Measurements from ENCODE around the gene ARPC5L.
A peak's percentile ranks its signal among the peaks of the same experiment; 100 is the strongest.

Gene ARPC5L

GRCh38 chr9:124849801-124850200 lies 12.1 kb upstream of the ARPC5L start:
- no peak overlapping the region for H3K27ac ChIP-seq (ENCODE audit: low read length)
- ATAC-seq (ENCODE audit: insufficient read depth, low read depth) (no peak), DNase-seq (no peak)
- no peaks in the 10 kb centered on the region for H4K20me1 ChIP-seq (ENCODE audit: insufficient read depth, low read length)
- no peak overlapping the region for H2AFZ ChIP-seq (ENCODE audit: low read depth, low read length)
- no peaks in the 10 kb centered on the region for H3K27me3 ChIP-seq (ENCODE audit: insufficient read depth, low read length, poor library complexity)
- TF ChIP-seq CTCF (IDR thresholded peaks at IDR 0.05; ENCODE audit: borderline replicate concordance, extremely low read depth, low read length, poor library complexity, severe bottlenecking) (no peak), EZH2 (IDR thresholded peaks at IDR 0.05; ENCODE audit: borderline replicate concordance, low read depth, low read length, severe bottlenecking) (no peak)
- no peaks in the 10 kb centered on the region for H3K9me3 ChIP-seq (ENCODE audit: insufficient read depth, low read length, severe bottlenecking)
- no peak overlapping the region for H3K9ac ChIP-seq (ENCODE audit: low read depth, low read length)
- H3K4me3 ChIP-seq (ENCODE audit: low read depth in 1 of 2, low read length in 2 of 2) = no peak overlapping the region
- no peak overlapping the region for H3K4me2 ChIP-seq (ENCODE audit: insufficient read depth, low read length)
- peaks cover 16% of the 10 kb centered on the region for H3K4me1 ChIP-seq (ENCODE audit: insufficient read depth, low read length)
- H3K79me2 ChIP-seq (ENCODE audit: insufficient read depth, low read length) = no peaks in the 10 kb centered on the region
- H3K36me3 ChIP-seq (ENCODE audit: insufficient read depth, low read length) = no peaks in the 10 kb centered on the region

GRCh38 chr9:124852121-124852828 lies 9.7 kb upstream of the ARPC5L start:
- peaks cover 12% of the 10 kb centered on the region for H3K36me3 ChIP-seq (ENCODE audit: insufficient read depth, low read length)
- TF ChIP-seq EZH2 (IDR thresholded peaks at IDR 0.05; ENCODE audit: borderline replicate concordance, low read depth, low read length, severe bottlenecking) (no peak), CTCF (IDR thresholded peaks at IDR 0.05; ENCODE audit: borderline replicate concordance, extremely low read depth, low read length, poor library complexity, severe bottlenecking) (no peak)
- no peaks in the 10 kb centered on the region for H3K27me3 ChIP-seq (ENCODE audit: insufficient read depth, low read length, poor library complexity)
- peak overlapping the region; percentile 97 for H3K4me2 ChIP-seq (ENCODE audit: insufficient read depth, low read length)
- H3K4me3 ChIP-seq (ENCODE audit: low read depth in 1 of 2, low read length in 2 of 2) = peak overlapping the region in 1 of 2 experiments; percentile 57; a peak in 2 of 4 replicates
- H3K27ac ChIP-seq (ENCODE audit: low read length) = peak overlapping the region; percentile 8; the same call in 1 of the 2 replicates
- peaks cover 20% of the 10 kb centered on the region for H4K20me1 ChIP-seq (ENCODE audit: insufficient read depth, low read length)
- peak overlapping the region; percentile 58 for H3K9ac ChIP-seq (ENCODE audit: low read depth, low read length)
- DNase-seq = no peak
- H3K4me1 ChIP-seq (ENCODE audit: insufficient read depth, low read length) = peaks cover 16% of the 10 kb centered on the region
- peak overlapping the region; percentile 88 for H2AFZ ChIP-seq (ENCODE audit: low read depth, low read length)
- H3K9me3 ChIP-seq (ENCODE audit: insufficient read depth, low read length, severe bottlenecking) = no peaks in the 10 kb centered on the region
- ATAC-seq (ENCODE audit: insufficient read depth, low read depth) = no peak
- H3K79me2 ChIP-seq (ENCODE audit: insufficient read depth, low read length) = no peaks in the 10 kb centered on the region

- TF ChIP-seq EZH2 (IDR thresholded peaks at IDR 0.05; ENCODE audit: borderline replicate concordance, low read depth, low read length, severe bottlenecking) (no peak), CTCF (IDR thresholded peaks at IDR 0.05; ENCODE audit: borderline replicate concordance, extremely low read depth, low read length, poor library complexity, severe bottlenecking) (peak; percentile 90)
- Histone ChIP-seq H2AFZ (ENCODE audit: low read depth, low read length) (peak within 1 kb of the TSS; percentile 88), H3K4me3 (ENCODE audit: low read depth in 1 of 2, low read length in 2 of 2) (peak within 1 kb of the TSS in 1 of 2 experiments; percentile 57; a peak in 3 of 4 replicates), H3K79me2 (ENCODE audit: insufficient read depth, low read length) (no peaks in the 10 kb centered on the region), H4K20me1 (ENCODE audit: insufficient read depth, low read length) (peaks cover 27% of the 10 kb centered on the region), H3K9me3 (ENCODE audit: insufficient read depth, low read length, severe bottlenecking) (no peaks in the 10 kb centered on the region), H3K27ac (ENCODE audit: low read length) (peak within 1 kb of the TSS; percentile 8; the same call in 1 of the 2 replicates), H3K27me3 (ENCODE audit: insufficient read depth, low read length, poor library complexity) (no peaks in the 10 kb centered on the region), H3K4me1 (ENCODE audit: insufficient read depth, low read length) (peaks cover 16% of the 10 kb centered on the region), H3K9ac (ENCODE audit: low read depth, low read length) (peak within 1 kb of the TSS; percentile 58), H3K36me3 (ENCODE audit: insufficient read depth, low read length) (peaks cover 19% of the 10 kb centered on the region), H3K4me2 (ENCODE audit: insufficient read depth, low read length) (peak within 1 kb of the TSS; percentile 97)
- ATAC-seq (ENCODE audit: insufficient read depth, low read depth) (peak; percentile 84), DNase-seq (peak; percentile 70)
Observed at GRCh38 chr9:124852829-124853531, 8.9 kb upstream of the ARPC5L start, which contains the start of gene WDR38. TSS of gene WDR38 (plus strand) at chr9:124853460. CDS start at chr9:124853532, 72 bp downstream.

Measured in DND-41 (cell line).